ENCODE data around the gene WDR5B.

WDR5B gene

DNA sequence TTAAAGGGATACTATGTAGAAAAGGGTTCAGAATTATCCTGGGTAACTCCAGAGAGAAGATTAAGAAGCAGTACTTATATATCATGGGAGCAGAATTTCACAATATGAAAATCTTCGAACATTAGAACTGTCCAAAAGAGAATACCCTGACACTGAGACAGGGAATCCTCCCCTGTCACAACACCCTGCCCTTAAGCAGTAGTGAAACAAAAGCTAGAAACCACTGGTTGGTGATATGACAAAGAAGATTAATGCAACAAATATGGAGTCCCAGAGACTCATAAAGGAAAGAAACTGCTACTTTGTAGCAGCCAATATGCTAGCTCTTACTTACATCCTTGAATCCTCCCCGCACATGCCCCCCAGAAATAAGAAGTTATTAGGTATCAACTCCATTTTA, 51.4 kb downstream of the WDR5B start:
- DNase-seq = no peak

Measured in GF-D8 (cell line).